ENCODE results near the gene C2orf49. TPM values are rescaled to one million over a fixed set of nuclear protein-coding genes. Genes with fewer than 3 reads are reported as not detected.

The C2orf49 gene
- total and polyA plus RNA-seq, 9 of the 15 experiments (the other 6 are each of a cell fraction or from before 2014, with no cell fraction given): 17.9 to 38.2 (median 25.6) TPM

DNA sequence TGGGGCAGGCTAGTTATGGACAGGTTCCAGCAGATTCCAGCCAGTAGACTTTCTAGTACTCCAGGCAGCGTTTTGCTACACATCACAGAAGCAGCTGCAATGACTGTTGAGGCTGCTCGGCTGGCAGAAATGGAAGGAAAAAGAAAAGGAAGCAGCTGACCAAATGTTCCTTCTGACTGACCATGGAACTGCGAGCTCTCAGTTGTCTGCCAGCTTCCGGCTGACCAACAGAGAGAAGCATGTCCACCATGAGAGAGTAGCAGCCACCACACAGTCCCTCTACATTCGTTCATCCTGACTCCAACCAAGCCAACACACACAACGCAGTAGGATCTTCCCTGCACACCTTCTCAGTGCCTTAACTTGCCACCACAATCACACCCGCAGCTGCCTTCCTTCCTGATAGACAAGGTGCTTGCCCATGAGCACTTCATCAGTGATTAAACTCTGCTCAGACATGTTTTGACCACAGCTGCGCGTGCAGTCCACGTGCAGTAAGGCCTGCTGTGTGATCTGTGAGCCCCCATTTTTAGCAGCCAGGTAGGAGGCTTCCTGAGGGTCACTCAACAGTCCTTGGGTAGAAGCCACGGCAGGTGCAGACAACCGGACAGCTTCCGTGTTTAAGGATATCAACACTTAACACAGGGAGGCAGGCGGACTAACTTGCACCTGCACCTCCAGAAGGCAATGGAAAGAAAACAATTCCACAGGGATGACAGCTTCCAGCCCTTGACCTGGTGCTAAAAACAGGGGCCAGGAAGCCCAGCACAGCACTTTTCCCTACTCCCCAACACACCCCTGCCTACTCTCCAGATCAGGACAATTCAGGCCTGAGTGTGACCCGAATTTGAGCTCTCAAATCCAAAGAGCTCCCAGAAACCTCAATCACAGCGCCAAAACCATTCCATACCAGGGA lies 8.8 kb upstream of the C2orf49 start (continued):
- TF ChIP-seq, protein P1, sequence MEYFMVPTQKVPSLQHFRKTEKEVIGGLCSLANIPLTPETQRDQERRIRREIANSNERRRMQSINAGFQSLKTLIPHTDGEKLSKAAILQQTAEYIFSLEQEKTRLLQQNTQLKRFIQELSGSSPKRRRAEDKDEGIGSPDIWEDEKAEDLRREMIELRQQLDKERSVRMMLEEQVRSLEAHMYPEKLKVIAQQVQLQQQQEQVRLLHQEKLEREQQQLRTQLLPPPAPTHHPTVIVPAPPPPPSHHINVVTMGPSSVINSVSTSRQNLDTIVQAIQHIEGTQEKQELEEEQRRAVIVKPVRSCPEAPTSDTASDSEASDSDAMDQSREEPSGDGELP (CRISPR knock-in tag; IDR thresholded peaks at IDR 0.05; ENCODE audit: borderline replicate concordance): peak; percentile 41; the same call in 1 of the 2 replicates
- TF ChIP-seq ZNF212 (CRISPR knock-in tag; IDR thresholded peaks at IDR 0.05) (no peak), BHLHE40 (IDR thresholded peaks at IDR 0.05; ENCODE audit: low read length) (peak; percentile 76; the same call in 1 of the 2 replicates), RBM25 (IDR thresholded peaks at IDR 0.05; ENCODE audit: low read depth, low read length, severe bottlenecking) (peak; percentile 86), SMARCA5 (IDR thresholded peaks at IDR 0.05) (peak; percentile 80), ZNF143 (CRISPR knock-in tag; IDR thresholded peaks at IDR 0.05) (peak; percentile 35; the same call in 1 of the 2 replicates)
- TF ChIP-seq, protein P2, sequence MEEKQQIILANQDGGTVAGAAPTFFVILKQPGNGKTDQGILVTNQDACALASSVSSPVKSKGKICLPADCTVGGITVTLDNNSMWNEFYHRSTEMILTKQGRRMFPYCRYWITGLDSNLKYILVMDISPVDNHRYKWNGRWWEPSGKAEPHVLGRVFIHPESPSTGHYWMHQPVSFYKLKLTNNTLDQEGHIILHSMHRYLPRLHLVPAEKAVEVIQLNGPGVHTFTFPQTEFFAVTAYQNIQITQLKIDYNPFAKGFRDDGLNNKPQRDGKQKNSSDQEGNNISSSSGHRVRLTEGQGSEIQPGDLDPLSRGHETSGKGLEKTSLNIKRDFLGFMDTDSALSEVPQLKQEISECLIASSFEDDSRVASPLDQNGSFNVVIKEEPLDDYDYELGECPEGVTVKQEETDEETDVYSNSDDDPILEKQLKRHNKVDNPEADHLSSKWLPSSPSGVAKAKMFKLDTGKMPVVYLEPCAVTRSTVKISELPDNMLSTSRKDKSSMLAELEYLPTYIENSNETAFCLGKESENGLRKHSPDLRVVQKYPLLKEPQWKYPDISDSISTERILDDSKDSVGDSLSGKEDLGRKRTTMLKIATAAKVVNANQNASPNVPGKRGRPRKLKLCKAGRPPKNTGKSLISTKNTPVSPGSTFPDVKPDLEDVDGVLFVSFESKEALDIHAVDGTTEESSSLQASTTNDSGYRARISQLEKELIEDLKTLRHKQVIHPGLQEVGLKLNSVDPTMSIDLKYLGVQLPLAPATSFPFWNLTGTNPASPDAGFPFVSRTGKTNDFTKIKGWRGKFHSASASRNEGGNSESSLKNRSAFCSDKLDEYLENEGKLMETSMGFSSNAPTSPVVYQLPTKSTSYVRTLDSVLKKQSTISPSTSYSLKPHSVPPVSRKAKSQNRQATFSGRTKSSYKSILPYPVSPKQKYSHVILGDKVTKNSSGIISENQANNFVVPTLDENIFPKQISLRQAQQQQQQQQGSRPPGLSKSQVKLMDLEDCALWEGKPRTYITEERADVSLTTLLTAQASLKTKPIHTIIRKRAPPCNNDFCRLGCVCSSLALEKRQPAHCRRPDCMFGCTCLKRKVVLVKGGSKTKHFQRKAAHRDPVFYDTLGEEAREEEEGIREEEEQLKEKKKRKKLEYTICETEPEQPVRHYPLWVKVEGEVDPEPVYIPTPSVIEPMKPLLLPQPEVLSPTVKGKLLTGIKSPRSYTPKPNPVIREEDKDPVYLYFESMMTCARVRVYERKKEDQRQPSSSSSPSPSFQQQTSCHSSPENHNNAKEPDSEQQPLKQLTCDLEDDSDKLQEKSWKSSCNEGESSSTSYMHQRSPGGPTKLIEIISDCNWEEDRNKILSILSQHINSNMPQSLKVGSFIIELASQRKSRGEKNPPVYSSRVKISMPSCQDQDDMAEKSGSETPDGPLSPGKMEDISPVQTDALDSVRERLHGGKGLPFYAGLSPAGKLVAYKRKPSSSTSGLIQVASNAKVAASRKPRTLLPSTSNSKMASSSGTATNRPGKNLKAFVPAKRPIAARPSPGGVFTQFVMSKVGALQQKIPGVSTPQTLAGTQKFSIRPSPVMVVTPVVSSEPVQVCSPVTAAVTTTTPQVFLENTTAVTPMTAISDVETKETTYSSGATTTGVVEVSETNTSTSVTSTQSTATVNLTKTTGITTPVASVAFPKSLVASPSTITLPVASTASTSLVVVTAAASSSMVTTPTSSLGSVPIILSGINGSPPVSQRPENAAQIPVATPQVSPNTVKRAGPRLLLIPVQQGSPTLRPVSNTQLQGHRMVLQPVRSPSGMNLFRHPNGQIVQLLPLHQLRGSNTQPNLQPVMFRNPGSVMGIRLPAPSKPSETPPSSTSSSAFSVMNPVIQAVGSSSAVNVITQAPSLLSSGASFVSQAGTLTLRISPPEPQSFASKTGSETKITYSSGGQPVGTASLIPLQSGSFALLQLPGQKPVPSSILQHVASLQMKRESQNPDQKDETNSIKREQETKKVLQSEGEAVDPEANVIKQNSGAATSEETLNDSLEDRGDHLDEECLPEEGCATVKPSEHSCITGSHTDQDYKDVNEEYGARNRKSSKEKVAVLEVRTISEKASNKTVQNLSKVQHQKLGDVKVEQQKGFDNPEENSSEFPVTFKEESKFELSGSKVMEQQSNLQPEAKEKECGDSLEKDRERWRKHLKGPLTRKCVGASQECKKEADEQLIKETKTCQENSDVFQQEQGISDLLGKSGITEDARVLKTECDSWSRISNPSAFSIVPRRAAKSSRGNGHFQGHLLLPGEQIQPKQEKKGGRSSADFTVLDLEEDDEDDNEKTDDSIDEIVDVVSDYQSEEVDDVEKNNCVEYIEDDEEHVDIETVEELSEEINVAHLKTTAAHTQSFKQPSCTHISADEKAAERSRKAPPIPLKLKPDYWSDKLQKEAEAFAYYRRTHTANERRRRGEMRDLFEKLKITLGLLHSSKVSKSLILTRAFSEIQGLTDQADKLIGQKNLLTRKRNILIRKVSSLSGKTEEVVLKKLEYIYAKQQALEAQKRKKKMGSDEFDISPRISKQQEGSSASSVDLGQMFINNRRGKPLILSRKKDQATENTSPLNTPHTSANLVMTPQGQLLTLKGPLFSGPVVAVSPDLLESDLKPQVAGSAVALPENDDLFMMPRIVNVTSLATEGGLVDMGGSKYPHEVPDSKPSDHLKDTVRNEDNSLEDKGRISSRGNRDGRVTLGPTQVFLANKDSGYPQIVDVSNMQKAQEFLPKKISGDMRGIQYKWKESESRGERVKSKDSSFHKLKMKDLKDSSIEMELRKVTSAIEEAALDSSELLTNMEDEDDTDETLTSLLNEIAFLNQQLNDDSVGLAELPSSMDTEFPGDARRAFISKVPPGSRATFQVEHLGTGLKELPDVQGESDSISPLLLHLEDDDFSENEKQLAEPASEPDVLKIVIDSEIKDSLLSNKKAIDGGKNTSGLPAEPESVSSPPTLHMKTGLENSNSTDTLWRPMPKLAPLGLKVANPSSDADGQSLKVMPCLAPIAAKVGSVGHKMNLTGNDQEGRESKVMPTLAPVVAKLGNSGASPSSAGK (IDR thresholded peaks at IDR 0.05): peak; percentile 86

Data from K562 (cell line).